Inflammatory macrophage (primary cell): Measurements from ENCODE around the gene SHROOM3.
A peak's percentile ranks its signal among the peaks of the same experiment; 100 is the strongest.

Experiments used
- DNase-seq, 2 donors: peaks; one replicate each; pipeline ENCODE4 v3.0.0-alpha.2; 2020 to 2022

SHROOM3 gene

DNA sequence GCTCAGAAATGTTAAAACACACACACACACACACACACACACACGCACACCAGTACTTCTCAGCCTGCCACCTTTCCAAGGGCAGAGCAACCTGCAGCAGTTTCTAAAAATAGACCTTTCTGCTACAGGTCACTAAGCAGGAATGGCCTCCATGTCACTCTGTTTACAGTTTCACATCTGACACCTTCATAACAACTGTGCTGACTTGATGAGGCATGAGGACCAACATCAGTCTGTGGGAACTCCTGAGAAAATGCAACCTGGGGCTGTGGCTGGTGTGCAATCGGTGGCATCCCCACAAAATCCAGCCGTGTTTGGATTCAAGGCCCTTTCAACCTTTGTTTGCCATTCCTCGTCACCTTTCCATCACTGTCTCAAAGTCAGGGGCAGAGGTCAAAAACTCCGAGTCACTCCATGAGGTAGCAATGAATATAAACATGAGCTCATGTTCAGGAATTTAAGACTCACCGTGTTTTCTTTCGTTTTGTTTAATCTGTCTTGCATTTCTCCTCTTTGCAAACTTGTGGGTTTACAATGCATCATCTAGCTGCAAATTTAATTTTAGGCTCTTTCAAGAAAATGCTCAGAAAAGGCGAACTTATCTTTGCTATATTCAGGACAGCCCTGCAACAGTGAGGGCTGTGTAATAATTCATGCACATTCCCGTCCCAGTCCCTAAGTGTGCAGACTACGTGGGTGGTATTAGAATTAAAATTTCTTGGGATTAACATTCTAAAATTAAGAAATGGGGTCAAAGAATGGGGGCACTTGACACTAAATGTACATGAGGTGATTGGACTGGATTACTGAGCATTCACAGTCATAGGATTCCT lies 135.3 kb downstream of the SHROOM3 start:
- no peak for DNase-seq

DNA sequence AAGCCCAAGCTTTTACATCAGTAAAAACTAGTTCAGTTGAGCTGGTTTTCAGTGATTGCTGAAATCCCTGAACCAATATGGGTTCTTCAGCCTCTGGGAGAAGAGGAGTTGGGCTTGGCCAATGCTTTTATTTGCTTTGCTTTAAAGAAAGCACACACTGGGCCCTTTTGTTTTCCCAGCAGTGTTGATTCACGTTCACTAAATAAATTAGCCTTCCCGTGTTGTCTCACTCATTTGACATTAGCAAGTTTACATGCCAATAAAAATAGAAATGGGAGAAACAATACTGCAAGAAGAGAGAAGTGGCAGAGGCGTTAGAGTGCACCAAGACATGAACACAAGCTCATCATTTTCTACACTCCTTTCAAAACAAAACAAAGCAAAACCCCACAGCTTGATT lies 136.2 kb downstream of the SHROOM3 start:
- DNase-seq = no peak

DNA sequence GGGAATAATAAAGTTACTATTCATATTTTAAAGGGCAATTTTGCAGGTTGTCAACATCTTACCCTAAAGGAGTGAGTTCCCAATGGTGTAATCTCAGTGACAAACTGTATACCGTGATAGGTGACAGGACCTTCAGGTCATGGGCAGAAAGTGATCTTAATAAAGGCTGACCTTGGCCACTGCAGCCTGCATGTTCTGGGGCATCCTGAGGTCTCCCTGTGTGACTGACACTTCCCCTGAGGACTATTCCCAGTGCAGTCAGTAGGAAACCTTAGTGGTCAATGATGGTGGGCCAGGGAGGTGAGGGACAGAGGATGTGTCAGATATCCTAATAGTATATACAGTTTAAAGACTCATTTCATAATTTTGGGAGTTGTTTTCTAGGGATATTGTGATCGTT lies 137.2 kb downstream of the SHROOM3 start:
- DNase-seq = no peak

DNA sequence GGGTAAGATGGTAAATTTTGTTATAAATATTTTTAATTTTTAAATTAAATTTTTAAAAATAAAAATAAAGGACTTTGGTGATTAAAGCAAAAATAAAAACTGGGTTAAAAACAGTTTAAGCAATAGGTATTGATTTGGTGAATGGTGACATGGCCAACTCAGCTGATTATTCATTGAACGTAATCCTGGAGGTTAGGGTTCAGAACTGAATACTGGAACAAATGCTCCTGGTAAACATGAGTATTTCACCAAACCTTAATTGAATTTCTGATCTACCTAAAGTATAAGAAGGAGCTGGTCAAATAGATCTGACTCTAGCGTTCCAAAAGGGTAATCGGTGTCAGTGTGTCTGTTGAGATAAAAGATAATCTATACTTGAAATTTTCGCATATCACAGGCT lies 141.8 kb downstream of the SHROOM3 start:
- DNase-seq = no peak

DNA sequence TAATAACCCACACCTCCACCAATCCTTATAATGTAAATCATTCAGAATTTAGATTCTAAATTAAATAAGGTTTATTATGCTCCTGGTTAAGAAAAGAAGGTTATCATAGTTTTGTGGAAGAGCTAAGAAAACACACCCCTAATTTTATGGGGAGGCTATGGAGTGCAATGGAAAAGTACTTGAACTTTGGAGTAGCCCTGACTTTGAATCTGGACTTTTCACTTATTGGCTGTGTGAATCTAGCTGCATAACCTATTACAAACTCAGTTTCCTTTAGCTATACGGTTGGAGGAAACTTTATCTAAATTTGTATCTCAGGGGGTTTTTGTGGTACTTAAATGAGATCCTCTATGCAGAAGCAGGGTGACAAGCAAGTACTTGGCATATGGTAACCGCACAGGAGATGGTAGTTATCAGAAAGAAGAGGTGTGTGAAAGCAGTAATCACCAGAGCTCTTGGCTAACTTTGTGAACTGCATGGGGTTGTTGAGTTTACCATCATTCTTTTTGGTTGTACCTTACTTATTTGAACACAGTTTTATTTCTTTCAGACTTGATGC lies 143.1 kb downstream of the SHROOM3 start:
- no peak for DNase-seq

DNA sequence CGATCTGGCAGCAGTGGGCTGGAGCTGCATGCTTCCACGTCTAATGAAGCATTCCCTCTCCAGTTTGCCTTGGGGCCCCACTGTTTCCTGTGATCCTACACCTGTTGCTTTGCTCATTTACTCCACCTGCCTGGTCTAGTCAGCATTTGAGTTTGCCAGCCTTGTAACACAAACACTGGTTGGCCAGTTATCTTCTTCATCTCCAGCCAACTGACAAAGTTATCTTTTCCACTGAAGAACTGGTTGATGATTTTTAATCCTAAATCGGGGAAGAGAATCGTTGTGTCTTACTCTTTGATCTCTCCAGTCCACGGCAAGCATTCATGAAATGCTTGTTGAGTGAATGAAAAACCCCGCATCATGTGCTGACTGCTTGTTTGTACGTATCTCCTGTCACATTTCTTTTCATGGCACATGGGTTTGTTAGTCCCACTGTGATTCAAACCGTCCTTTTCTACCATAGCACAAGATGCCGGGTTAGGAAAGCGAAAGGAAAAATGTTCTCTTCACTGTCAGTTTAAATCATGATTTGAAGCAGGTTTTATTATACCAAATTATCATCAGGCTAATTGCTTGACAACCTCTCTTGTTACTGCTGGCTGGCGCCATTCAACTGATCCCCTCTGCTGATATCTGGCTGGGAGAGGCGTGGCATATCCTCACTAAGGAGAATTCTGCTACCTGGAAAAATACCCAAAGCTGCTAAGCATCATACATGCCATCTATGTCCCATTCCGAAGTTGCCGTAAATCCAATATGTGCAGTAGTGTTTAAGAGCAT lies 144.8 kb downstream of the SHROOM3 start:
- no peak for DNase-seq

DNA sequence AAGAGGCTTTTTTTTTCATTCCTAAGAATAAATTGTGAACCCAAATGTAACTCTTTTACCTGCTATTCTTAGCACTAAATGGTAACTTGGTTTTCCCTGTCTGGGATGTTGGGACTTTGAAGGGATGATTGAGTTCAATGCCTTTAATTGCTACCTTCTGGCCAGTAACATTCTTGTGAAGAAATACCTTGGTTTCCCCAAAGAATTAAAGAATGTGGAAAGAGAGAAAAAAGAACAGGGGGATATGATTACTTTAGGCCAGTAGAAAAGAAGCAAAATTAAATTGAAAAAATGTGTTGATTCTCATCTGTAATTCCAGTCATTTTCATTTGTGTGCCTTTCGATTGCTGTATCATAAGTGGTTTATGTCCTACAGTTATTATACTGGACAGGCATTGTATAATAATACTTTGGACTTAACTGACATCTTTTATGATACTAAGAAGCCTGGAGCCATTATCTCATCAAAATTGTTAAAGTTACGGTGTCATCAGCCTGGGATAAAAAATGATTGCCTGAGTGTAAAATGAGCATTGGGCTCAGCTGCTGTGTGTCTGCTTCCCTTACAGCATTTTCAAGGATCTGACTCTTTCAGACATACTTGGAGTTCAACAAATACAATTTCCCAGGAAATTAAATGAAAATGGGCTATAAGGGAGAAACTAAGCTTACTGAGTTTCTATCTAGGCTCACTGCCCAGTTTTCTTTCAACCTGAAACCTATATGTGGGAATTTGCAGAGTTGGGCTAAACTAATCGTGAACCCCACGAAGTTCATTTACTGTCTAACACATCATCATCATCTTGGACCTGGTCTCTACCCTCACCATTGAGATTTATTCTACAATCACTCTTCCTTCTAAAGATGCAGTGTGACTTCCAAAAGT lies 146.3 kb downstream of the SHROOM3 start:
- DNase-seq = no peak

DNA sequence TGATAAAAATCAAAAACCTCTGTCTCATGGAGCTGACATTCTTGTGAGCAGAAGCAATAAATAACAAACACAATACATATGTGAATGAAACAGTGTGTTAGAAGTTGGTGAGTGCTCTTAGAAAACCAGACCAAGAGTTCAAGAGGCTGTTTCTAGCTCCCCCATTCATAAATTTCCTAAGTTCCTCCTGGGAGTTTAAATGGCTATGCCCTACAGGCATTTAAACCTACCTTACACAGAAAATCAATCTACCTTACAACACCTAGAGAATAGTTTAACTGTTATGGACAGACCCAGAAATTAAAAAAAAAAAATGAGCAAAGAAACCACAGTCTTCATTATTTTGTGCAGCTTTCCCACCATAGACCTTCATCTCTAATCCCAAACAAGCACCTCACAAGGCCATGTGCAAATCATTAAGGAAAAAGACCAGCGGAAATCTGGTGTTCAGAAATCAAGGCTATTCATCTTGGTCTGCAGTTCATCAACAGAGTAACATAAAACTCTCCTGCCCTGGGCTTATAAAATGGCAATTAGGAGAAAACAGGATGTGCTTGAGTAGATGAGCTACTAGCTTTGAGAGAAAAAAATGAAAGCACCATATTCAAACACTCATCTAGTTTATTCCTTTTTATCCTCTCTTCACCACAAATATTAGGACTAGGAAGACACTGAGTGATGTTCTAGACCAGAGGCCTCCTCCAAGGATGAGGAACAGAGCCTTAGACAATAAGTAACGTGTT lies 147.2 kb downstream of the SHROOM3 start:
- DNase-seq = no peak

DNA sequence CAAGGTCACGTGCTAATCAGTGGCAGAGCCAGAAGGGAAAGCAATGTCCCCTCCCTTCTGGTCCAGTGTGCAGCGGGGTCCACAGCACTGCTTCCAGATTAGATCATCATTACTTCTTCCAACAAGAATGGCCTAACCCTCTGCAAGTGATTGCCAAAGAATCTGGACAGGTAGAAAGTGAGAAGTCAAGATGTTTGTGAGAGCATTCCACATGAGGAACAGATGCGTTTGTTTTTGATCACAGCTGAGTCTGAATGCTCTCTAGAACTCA lies 147.7 kb downstream of the SHROOM3 start:
- no peak for DNase-seq

DNA sequence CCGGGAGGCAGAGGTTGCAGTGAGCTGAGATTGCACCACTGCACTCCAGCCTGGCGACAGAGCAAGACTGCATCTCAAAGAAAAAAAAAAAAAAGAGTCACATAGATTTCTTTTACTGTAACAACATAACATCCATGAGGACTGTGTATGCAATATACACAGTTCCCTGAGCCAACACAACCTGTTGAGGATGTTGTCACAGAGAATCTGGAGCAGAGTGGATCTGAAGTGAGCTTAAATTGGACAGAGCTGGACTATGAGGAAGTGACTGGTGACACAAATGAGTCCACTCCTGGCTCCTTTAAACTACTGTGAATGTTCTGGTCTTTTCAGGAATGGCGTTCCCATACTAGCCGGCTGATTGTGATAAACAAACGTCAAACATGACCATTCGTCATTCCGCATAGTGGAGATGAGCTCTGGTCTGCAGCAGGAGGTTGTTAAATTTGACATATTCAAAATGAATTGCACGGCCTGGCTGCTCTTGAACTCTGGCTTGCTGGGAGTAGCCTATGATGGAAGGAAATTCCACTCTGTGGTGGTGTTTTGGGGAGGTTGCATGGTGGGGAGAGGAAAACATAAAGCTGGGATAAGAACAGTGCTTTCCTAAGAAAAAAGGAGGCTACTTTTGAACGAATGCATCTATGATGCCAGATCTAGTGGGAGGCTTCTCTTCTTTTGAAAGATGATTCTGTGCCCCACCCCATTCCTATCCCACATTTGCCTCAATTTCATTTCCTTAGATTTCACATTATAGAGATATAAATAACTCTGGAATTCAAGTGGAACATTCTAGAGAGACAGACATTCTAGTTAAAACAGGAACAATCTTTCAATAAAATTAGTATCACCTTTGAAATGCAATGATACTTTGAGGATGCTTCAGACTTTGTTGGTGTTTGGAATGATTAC lies 149.5 kb downstream of the SHROOM3 start:
- DNase-seq = no peak

DNA sequence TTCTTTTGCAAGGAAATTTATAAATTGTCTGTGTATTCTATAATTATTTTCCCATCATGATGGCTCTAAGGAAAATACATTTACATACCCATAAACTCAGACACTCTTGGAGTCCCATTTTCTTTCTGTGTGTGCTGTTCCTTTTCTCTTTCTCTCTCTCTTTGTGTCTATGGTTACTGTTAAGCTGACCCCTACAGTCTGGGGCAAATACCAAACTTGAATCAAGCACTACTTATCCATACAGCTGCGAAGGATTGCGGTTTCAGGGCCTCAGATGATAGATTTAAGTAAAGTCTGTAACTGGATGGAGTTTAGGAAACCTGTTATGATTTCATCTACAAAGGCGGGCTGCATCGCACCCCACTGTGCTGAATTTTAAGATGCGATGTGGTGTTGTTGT lies 150.2 kb downstream of the SHROOM3 start:
- no peak for DNase-seq

DNA sequence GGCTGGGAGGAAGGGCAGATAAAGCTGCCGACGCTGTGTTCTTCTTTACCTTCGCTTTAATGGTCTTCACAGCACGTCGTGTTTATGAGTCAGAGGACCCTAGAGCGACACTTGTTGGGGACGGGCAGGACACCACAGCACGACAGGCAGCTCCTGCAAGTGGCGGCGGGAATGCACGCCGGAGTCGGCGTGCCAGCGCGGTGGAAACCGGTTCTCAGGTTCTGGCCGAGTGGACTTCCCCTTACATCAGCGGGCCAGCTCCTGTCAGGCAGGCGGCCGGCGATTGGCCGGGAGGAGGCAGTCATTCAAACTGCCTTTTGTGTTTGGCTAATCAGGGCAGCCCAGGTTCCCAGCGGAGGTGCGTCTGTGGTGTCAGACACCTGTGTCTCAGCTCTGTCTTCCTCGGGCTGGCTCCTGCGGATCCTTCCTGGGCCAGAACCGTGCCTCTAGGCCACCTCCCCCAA lies 150.9 kb downstream of the SHROOM3 start:
- peak in 1 of 2 donors; percentile 12 for DNase-seq

DNA sequence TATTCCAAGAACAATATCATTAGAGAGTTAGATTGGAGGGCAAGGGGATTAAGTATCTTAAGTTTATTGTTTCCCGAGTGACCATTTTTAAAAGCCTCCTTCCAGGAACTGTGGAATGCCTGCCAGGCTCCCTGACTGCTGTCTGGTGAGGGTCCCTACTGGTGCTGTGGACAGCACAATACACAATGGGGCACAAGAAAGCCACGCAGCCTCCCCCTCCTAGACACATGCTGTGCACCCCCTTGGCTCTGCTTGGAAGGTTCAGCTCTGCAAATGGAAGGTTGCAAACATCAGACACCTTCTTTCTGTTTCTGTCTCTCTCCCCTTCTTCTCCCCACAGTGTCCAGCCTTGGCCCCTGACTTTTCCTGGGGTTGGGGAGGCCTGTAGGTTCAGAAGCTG lies 153.2 kb downstream of the SHROOM3 start:
- no peak for DNase-seq

DNA sequence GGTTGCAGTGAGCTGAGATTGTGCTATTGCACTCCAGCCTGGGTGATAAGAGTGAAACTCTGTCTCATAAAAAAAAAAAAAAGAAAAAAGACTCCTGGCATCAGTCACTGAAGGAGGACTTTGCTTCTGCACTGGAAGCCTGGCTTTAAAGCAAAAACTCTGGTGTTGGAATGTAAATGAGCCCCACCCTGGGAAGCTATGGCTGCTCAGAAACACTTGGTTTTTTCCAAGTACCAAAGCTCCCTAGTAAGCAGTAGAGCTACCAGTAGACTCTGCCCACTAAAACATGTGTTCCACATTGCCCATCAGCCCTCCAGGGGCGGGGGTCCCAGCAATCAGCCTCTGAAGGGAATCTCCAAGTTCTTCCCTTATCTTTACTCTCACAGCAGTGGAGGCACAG lies 154.4 kb downstream of the SHROOM3 start:
- DNase-seq = no peak

DNA sequence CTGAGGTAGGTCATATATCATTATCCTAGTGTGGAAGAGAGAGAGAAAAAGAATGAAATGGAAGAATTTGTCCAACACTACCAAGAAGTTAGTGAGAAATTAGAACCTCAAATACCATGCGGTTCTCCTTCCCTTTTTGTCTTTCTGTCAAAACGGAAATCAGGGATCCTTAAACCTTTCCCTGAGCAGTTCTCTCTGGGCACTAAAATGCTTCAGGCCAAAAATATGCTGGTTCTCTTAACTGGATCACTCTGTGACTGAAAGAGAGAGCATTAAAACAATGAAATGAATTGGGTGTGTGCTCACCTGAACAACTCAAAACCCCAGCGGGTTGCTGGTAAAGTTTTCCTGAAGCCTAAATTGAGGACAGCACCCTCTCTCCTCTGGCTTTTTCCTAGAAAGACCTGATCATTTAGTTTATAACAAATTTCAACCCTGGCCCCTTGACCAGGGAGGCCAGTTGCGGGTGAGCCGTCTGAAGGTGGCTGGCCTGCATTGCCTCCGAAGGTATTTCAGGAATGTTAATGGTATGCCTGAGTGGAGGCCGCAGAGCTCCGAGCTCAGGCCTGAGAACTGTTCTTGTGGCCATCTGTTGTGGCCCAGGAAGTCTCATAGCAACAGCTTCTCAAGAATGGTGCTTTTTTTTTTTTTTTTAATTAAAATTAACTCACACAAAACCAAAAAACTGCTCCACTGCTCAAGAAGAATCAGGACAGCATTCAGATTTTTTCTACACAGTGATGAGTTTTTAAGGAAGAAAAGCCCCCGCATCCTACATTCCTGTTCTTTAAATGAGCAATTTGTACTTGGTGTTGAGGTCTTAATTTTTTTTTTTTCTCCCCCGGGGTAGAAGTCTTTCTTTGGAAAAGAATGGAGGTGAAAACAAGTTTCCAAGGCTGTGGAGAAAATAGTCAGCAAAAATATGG lies 155.1 kb downstream of the SHROOM3 start:
- no peak for DNase-seq

DNA sequence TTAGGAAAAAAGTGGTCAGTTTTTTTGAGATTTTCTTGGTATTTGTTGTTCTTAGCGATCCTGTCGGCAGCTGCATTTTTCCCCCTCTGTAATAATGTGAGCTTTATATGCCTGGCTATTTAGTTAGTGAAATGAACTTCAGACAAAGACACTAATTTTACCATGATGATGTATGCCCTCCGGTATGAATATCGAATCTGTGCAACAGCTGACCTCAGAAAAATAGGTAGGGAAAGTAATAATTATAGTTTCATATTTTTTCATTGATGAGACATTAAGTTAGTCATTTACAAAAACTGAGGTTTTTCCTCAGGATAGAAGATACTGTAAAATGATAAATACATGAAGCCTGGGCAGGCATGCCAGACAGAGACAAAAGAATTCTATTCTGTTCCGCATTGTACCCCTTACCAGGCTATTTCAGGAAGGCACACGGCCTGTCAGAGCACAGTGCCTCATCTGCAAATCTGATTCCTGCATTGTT lies 155.8 kb downstream of the SHROOM3 start:
- DNase-seq = no peak

DNA sequence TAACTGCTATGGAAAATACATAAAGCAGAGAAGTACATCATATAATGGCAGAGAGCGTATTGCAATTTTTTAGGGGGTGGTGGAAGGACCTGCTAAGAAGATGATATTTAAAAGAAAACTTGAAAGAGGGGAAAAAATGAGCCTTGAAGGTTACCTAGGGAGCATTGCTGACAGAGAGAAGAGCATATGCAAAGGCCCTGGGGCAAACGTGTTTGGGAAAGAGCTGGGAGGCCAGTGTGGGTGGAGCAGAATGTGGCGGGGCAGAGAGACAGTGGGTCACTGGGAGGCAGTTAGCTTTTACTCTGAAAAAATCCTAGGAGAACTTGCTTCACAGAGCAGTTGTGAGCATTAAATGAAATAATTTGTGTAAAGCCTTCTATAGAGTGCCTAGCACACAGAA lies 157.0 kb downstream of the SHROOM3 start:
- DNase-seq = no peak

DNA sequence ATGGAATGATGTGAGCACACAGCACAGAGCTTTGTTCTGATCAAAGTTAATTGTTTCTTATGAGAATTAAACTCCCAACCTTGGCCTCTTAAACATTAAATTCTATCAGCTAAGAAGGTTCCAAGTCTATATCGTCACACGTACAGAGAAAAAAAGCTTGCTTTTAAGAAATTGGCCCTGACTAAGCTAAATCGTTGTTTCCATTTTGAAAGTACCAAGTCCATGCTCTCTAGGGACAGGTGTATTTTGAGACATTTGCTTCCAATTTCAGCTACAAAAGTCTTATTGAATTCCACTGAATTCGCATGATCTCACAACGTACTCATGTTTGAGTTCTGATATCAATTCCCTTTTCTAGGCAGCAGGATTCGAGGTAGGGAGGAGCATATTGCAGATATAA lies 157.4 kb downstream of the SHROOM3 start:
- no peak for DNase-seq

DNA sequence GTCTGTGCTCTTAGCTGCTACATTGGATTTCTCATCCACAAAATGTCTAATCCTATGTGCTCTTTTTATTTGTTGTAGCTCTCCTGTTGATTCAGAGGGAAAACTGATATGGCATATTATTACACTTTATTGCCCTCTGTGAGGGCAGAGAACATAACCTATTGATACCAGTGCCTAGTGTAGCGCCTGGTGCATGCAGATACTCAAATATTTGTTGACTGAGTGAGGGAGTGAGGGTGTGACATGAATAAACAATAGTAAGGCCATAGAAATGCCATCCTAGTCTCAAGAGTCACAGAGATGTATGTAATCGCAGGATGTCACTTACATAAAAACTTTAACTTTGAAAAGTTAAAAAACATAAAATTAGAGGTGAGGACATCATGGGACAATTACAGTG lies 159.1 kb downstream of the SHROOM3 start:
- DNase-seq = no peak

DNA sequence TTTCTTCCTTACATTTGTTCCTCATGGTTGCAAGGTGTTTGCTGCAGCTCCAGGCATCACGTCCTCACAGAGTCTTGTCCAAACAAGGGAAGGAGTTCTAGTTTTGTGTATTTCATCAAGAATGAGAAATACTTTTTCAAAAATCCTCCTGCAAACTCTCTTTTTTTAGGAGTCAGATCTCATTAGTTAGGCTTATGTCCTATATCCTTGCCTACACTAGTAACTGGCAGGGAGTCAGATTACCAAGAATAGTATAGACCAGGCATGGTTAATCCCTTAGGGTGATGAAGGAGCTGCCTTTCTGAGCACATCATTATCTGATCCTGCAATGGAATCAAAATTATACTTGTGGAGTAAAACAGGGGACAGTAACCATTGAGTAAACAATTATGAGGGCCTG lies 160.4 kb downstream of the SHROOM3 start:
- no peak for DNase-seq
